HG02852 (cell line): Measurements from ENCODE around the gene MEI4.
A peak's percentile ranks its signal among the peaks of the same experiment; 100 is the strongest.
"Not testable (repeated sequence)": the region's sequence is repeated elsewhere in the genome, so short reads cannot be mapped to it uniquely, and the experiment has no call there.

ENCODE experiments used
- ATAC-seq: cut with Tn5 transposase; IDR thresholded peaks from one replicate; pipeline ENCODE4 v1.9.1; 2021; ENCODE audit warnings: mild to moderate bottlenecking, moderate library complexity; ENCODE audit not compliant: unreplicated experiment

MEI4 gene, protein sequence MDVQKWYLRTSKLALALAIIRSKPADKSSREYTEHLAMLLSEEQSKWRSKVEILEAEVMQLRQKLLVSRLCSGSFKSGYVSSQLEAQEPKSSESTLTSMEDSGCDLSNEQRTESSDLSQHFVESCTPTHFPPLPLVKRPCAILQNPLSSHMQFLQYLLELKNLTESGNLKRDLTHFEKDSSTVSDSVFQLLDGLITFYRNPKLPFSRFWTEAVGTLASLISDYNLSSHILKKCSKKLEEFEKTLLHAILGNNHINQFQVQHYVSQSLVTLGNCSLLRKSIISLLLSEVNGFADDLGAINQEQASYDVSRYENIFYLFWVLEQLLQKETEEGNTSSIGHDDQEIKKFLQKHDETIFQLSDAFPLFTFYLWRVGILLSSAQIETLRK

DNA sequence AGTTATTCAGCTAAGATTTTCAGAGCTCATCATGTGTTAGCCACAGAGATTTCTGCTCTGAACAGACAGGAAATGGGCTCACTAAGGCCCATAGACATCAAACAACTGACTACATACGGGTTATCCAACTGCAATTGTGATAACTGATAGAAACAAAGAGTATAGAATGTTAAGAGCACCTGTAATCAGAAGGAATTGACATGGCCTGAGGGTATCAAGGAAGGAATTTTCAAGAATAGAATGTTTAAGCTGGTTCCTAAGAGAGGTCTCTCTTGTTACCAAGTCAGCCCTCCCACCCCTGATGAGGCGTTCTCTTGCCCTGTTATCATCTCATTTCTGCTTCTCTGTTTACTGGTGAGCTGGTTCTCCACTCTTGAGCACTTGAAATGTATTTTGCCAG lies at the start of gene MEI4:
MEI4 (plus strand) TSS at position 301 of the 400 bp plus-strand sequence. CDS start 37,633 bp downstream, outside the sequence.
- no peak for ATAC-seq

DNA sequence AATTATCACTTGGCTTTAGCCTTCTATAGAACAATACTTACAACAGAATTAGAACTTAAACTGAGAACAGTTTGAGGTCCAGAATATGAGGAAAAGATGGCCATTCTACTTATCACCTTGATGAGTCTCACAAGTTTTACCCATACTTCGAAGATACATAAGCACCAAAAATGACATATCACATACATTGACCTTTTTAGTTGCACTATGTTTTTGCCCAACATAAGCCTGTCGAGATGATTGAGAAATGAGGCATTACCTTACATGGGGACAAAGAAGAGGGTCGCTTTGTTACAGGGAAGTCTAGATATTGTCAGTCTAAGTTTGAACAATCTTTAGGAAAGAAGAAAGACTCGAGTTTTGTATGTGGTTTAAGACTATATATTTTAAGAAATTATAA lies 48.4 kb upstream of the MEI4 start:
- ATAC-seq = no peak

DNA sequence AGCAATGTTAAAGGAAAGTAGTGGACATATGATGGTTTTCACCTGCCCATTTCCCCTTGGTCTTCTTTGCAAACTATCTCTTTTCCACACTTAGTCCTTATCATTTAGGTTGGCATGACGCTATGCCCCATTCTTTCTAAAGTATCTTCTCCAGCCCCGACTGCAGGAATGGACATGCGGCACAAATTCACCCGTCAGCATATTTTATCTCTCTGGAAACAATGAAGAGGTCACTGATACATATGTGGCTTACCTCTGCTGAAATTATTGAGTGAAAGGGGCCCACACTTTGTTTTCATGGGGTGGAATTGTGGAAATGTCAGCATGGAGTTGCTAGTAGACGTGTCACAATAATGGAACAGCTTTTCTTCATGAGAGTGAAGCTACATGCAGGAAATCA lies 45.8 kb upstream of the MEI4 start:
- no peak for ATAC-seq

DNA sequence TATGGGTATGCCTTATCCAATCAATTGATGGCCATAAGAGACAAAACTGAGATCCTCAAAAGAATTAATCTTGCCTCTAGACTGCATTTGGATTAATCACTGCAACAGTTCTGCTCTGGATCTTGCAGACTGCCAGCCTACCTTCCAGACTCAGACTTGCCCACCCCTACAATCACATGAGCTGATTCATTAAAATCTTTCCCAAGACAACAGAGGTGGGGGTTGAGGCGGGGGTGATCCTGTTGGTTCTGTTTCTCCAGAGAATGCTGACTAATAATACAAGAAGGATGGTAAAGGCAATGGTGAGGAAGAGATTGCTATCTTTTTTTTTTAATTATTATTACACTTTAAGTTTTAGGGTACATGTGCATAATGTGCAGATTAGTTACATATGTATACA lies 43.7 kb upstream of the MEI4 start:
- no peak for ATAC-seq

DNA sequence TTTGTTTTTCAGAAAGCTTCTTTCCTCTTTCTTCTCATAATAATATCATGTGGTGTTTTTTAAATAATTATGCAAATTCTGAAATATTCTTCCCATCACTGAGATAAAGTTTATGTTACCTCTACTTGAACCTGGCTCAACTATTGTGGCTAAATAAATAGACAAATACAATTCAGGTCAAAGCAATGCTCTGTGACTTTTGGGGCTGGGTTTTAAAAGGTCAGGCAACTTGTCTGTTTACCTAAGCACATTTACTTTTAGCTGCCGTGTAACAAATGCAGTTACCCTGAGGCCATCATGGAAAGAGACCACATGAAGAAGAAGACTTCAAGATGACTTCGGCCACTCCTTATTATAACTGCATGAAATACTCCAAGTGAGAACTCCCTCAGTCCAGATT lies 33.7 kb upstream of the MEI4 start:
- no peak for ATAC-seq

DNA sequence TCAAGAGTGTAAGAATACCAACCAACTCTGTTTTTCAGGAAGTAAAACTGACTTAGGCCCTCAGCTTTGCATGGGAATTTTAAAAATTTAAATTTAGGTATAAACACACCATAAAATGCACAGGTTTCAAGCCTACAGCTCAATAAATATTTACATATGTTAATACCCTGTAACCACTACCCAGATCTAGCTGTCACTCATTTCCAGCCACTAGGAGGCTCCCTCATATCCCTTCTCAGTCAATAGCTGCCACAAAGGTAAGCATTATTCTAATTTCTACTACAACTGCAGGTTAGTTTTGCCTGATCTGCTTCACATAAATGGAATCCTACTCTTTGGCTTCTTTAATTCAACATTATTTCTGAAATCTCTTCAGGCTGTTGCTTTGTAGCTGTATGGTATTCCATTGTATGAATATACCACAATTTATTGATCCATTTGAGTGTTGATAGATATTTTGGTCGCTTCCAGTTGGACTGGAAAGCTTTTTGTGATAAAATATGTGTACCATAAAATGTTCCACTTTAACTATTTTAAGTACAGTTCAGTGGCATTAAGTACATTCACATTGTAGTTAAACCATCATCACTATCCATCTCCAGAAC lies 32.5 kb upstream of the MEI4 start:
- peak; percentile 61 for ATAC-seq

DNA sequence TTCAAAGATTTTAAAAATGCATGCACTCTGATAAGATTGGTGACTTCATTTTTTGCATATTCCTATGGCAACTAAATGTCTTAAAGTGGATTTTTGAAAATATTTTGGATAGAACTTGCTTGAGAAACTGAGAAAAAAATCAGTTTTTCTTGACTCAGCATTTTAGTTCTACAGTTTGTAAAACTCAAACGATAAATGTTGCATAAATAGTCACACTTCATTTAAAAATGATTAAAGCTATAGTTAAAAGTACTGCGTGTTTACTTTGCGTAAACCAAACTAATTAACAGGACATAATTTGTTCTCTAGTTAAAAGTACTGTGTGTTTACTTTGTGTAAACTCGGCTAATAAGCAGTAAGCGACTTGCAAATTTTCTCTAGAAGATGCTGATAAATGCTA lies 28.3 kb upstream of the MEI4 start:
- ATAC-seq = no peak

DNA sequence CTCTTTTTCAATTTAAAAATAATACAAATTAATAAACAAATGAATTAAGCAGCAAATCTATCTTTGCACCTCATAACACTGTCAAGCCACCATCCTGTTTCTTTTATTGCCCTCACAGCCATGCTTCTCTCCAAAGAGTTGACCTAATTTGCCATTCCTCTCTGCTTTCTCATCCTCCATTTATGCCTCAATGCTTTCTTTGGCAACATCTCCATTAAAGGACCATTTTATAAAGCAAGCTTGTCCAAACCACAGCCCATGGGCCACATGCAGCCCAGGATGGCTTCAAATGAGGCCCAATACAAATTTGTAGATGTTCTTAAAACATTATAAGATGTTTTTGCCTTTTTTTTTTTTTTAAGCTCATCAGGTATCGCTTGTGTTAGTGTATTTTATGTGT lies 26.4 kb upstream of the MEI4 start:
- no peak for ATAC-seq

DNA sequence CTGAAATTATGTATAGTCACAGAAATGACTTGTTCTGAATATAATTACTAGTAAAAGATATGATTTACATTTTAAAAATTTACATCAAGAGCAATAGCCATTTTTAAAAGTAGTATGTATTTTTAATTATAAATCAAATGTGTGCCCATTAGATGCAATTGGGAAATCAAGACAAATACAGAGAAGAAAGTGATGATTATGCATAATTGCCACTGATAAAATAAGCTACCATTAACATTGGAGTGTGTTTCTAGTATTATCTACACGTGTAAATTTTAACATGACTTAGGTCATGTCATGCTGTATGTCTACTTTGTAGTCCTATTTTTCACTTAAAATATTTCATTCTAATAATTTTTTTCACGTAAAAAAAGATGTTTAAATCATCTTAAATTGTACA lies 22.8 kb upstream of the MEI4 start:
- ATAC-seq = no peak

DNA sequence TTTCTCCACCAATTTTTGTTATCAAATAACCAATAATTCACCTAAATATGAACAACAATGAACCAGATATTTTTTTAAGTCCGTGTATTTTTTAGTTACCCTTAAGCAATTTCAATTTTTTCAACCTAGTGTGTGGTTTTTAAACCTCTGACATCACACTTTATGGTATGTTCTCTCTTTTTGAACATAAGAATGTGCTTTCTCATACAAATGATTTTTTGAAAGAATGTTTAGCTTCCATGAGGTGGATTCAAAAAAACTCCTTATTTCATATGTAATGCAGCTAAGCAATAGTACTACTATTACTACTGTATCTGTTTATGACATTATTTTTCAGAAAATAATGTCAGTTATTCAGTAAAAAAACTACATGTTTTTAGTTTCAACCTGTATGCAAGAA lies 19.4 kb upstream of the MEI4 start:
- ATAC-seq = no peak

DNA sequence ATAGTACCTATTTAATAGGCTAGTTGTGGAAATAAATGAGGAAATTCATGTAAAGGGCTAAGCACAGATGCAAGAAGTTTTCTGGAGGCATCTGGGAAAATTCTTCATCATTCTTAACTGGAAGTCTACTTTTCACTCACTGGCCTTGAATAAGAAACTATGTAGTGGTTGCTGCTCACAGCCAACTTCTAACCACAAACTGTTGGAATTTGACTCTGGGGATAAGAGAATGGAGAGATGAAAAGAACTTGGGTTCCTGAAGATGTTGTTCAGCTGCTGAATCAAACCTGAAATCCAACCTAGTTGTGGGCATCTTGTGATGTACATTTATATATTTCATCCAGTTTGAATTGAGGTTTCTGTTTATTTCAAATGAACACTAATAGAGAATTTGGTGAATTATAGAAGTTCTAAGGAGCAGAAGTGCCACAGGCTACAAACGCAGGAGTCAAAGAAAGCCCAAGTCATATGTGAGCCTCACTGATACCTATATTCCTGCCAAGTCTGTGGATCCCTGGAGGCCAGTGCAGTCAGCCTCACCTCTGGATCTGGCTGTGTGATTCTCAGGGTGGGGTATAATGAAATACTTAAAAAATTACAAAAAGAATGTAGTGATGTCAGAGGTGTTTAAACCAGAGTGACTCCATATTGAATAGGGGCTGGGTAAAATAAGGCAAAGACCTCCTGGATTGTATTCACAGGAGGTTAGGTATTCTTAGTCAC lies 18.7 kb upstream of the MEI4 start:
- no peak for ATAC-seq

DNA sequence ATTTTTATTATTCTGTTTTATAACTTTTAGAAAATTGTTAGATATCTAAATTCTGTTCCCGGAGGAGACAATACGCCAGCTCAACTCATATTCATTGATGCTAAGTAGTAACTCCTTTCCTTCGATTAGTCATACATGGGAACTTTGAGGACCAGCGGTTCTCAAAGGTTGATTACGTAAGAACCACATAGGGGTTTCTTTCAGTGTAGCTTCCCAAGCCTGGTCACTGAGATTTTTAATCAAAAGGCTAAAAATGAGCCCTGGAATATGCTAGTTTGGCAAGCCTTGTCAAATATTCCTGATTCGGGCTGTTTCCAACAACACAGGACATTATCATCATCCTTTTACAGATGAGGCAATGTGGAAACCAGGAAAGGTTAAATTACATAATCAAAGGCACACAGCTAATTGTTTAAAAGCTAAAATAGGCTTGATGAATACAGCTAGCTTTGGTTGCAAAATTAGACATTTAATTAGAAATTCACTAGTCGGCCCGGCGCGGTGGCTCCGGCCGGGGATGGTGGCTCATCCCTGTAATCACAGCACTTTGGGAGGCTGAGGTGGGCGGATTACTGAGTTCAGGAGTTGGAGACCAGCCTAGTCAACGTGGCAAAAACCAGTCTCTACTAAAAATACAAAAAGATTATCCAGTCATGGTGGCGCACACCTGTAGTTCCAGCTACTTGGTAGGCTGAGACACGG lies 14.6 kb upstream of the MEI4 start:
- ATAC-seq = no peak

DNA sequence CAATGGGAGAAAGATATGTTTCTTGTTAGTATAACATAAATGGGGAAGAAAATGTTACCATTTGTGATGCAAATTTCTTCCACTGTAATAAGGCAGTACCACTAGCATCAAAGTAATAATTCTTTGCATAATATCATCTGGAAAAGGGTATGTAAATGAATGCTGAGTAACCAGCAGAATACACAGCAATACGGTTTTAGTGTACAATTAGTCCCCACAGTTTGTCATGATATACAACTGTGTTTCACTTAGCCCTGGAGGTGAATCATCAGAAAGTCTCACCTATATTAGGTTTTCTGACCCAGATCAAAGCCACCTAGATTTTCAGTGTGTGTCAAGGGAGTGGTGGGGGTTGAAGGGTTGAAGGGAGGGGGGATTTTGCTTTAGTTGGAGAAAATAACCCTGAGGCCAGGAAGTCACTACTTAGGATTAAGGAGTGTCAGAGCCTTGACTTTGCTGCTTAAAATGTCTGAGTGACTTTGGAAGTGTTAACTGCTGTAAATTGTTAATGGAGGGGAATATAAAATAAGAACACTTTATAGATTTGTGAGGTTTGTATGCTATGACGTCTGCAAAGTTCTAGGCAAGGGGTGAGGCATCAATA lies 8.6 kb upstream of the MEI4 start:
- ATAC-seq = no peak

DNA sequence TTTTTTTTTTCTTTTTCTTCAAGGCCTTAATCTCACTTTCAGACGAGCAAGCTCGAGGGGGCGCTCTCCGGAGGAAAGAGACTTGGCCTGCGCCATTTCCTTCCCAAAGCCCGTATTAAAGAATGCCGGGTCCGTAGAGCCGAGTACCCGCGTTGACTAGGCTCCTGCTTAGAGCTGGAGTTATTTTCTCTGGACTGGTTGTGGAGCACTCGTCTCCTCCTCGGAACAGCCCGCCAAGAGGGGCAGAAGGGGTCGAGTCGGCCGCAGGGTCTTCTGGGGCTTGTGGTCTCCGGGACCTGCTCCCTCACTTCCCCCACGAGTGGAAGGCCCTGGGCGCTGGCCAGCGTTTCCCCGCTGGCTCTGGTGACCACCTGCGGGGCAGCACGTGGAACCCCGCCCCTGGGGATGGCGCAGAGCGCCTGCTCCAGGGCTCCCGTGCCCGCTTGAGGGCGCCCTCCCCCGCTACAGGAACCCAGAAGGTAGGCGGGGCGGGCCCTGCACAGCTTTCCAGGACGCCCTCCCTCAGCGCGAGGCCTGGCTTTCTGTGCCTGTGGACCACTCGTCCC lies 2.7 kb upstream of the MEI4 start:
- ATAC-seq = no peak

DNA sequence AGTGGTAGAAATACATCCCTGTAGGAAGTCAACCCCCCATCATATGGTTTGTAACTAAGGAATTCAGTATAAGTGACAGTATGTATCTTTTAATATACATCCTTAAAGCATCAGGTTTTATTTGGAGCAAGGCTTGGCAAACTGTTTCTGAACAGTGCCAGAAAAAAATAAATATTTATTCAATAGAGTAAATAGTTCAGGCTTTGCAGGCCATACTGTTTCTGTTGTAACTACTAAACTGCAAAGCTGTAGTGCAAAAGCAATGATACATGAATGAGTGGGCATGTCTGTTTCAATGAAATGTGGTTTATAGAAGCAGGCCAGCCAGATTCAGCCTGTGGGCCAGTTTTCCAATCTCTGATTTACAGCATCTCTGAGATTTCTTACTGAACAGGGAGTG lies 977 bp downstream of the MEI4 start:
- ATAC-seq = no peak

DNA sequence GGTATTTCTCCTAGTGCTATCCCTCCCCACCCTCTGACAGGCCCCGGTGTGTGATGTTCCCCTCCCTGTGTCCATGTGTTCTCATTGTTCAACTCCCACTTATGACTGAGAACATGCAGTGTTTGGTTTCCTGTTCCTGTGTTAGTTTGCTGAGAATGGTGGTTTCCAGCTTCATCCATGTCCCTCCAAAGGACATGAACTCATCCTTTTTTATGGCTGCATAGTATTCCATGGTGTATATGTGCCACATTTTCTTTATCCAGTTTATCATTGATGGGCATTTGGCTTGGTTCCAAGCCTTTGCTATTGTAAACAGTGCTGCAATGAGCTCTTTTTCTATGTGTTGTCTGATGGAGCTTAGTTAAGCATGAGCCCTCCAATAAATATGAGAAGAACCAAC lies 2.2 kb downstream of the MEI4 start:
- ATAC-seq = not testable (repeated sequence)

DNA sequence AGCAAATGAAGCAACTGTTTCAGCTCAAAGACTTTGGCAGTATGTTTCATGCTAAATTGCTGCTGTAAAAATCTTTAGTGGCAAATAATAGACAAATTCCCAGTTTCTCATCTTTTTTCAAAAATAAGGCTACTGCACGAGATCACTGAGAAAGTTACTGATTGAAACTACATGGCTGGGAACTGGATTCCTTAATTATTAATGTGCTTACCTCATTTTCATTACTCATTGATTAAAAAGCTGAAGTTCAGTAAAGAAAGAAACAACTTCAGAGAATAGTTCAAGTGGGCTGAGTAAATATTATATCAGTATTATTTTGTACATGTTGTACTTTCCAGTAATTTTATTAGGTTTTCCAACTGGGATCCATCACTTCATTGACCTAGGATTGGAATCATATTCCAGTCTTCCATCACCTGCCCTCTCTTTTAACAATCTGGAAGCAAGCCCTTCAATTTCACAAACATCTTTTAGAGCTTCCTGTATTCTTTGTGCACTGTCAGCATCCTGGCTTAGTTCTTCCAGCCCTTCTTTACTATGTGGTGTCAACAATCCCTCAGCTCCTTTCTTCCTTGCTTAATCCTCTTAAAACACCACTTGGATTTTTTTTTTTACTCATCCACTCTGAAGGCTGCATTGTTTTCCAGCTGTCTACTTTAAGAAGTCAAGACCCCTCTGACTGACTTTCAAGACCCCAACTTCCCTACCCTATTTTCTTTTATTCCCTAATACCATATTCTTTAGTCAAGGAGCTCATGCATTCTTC lies 4.3 kb downstream of the MEI4 start:
- ATAC-seq = no peak

DNA sequence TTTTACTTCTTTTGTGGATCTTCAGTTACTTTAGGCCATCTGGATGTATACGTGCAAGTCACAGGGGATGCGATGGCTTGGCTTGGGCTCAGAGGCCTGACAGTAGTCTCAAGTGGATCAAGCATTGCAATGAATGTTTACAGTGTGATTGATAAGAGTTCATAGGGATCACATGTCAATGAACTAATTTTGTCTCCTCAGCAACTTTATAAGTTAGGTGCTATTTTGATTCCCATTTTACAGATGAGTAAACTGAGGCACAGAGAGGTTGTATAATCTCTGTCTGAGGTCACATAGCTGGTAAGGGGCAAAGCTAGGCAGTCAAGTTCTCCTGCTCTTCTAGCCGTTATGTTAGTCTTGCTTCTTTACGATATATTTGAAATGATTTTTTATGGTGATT lies 13.5 kb downstream of the MEI4 start:
- ATAC-seq = no peak

DNA sequence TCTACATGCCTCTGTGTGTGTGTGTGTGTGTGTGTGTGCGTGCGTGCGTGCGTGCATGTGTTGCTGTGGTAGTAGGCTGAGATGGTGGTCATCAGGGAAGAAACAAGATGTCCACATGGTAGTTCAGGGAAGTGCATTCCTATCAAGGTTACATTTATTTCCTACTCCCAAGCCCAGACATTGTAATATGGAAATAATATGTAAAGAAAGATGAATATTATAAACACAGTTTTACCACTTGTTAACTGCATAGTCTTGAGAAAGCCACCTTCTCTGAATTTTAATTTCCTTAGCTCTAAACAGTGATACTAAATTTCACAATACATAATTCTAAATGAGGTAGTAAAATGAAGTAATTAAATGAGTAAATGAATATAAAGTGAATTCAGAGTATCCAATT lies 14.0 kb downstream of the MEI4 start:
- ATAC-seq = no peak

DNA sequence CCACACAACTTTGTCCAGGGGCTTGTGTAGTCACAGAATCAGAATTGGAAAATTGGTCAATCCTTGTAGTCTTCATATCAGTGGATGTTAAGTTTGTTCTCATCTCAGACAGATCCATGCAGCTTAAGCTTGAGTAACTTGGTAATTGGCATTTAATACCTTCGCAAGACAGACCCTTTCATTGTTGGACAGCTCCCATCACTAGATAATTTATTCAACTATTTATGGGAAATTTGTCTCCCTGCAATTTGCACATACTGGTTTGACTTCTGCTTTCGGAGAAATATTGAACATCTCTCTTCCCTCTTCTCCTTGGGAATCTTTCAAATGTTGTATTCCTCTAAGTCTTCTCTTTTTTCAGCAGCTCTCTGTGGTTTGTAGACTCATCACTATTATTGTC lies 17.1 kb downstream of the MEI4 start:
- ATAC-seq = no peak
